SK-N-SH (cell line): ENCODE data around the gene CDC123.

Source experiments
- CHD2 ChIP-seq: fragments of 150-350 bp; IDR thresholded peaks from 2 replicates; pipeline ENCODE4 v1.6.1; 2018; ENCODE audit warnings: low read length; ENCODE audit not compliant: partially characterized antibody
- NRF1 ChIP-seq: IDR thresholded peaks from 2 replicates; pipeline ENCODE4 v1.6.1; 2012; ENCODE audit warnings: low read depth, mild to moderate bottlenecking, low read length
- POLR2AphosphoS5 ChIP-seq: IDR thresholded peaks from 2 replicates; pipeline ENCODE4 v1.6.1; 2012; ENCODE audit warnings: low read depth, low read length
- RCOR1 ChIP-seq: fragments of 150-350 bp; IDR thresholded peaks from 2 replicates; pipeline ENCODE4 v1.6.1; 2017; ENCODE audit warnings: antibody characterized with exemption, low read length
- TF ChIP-seq, protein P1 (sequence below): fragments of 200-600 bp; sonication (generic); IDR thresholded peaks from 2 replicates; pipeline ENCODE4 v1.6.1; 2017; ENCODE audit warnings: antibody characterized with exemption, mild to moderate bottlenecking, moderate library complexity
- TF ChIP-seq, protein P2 (sequence below): IDR thresholded peaks from 2 replicates; pipeline ENCODE4 v1.6.1; 2012; ENCODE audit warnings: mild to moderate bottlenecking, low read depth, low read length, moderate library complexity

DNA sequence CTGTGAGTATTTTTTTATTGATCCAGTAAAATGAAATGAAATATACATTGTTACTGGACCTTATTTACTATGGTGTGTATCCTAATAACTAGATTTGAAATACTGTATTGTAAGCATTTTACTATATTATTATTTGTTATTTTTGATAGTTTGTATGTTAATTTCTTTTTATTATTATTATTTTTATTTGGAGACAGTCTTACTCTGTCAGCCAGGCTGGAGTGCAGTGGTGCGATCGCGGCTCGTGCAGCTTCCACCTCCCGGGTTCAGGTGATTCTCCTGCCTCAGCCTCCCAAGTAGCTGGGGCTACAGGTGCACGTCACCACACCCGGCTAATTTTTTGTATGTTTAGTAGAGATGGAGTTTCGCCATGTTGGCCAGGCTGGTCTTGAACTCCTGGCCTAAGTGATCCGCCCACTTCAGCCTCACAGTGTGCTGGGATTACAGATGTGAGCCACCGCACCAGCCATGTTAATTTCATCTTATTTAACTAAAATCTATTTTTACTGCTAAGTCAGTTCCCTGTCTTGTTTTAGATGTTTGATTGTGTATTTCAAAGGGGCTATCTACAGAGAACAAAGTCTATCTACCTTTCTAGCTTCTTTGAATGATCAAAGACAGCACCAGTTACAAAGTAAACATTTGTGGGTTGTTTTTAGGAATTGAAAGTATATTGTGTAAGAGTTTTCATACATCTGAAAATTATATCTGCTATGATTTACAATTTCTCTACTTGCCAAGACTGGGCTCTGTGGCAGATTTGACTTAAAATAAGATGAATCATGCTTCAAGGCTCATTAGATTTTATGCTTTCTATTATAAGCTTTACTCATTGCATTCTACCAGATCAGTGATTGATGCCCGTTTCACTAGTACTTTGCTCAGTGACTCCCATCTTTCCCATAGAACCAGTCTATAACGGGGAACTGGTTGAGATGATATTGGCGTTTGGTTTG is 41.6 kb downstream of the CDC123 start:
- TF ChIP-seq RCOR1 (no peak), POLR2AphosphoS5 (no peak), NRF1 (no peak), CHD2 (no peak)
- TF ChIP-seq, protein P1, sequence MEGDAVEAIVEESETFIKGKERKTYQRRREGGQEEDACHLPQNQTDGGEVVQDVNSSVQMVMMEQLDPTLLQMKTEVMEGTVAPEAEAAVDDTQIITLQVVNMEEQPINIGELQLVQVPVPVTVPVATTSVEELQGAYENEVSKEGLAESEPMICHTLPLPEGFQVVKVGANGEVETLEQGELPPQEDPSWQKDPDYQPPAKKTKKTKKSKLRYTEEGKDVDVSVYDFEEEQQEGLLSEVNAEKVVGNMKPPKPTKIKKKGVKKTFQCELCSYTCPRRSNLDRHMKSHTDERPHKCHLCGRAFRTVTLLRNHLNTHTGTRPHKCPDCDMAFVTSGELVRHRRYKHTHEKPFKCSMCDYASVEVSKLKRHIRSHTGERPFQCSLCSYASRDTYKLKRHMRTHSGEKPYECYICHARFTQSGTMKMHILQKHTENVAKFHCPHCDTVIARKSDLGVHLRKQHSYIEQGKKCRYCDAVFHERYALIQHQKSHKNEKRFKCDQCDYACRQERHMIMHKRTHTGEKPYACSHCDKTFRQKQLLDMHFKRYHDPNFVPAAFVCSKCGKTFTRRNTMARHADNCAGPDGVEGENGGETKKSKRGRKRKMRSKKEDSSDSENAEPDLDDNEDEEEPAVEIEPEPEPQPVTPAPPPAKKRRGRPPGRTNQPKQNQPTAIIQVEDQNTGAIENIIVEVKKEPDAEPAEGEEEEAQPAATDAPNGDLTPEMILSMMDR = no peak
- TF ChIP-seq, protein P2, sequence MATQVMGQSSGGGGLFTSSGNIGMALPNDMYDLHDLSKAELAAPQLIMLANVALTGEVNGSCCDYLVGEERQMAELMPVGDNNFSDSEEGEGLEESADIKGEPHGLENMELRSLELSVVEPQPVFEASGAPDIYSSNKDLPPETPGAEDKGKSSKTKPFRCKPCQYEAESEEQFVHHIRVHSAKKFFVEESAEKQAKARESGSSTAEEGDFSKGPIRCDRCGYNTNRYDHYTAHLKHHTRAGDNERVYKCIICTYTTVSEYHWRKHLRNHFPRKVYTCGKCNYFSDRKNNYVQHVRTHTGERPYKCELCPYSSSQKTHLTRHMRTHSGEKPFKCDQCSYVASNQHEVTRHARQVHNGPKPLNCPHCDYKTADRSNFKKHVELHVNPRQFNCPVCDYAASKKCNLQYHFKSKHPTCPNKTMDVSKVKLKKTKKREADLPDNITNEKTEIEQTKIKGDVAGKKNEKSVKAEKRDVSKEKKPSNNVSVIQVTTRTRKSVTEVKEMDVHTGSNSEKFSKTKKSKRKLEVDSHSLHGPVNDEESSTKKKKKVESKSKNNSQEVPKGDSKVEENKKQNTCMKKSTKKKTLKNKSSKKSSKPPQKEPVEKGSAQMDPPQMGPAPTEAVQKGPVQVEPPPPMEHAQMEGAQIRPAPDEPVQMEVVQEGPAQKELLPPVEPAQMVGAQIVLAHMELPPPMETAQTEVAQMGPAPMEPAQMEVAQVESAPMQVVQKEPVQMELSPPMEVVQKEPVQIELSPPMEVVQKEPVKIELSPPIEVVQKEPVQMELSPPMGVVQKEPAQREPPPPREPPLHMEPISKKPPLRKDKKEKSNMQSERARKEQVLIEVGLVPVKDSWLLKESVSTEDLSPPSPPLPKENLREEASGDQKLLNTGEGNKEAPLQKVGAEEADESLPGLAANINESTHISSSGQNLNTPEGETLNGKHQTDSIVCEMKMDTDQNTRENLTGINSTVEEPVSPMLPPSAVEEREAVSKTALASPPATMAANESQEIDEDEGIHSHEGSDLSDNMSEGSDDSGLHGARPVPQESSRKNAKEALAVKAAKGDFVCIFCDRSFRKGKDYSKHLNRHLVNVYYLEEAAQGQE = no peak
